22Rv1 (cell line): Measurements from ENCODE around the gene TLCD2.
"Not testable (repeated sequence)": the region's sequence is repeated elsewhere in the genome, so short reads cannot be mapped to it uniquely, and the experiment has no call there.

ENCODE experiments used
- ZFX ChIP-seq: fragments of 450-650 bp; IDR thresholded peaks from 2 replicates; pipeline ENCODE4 v1.6.1; 2017; ENCODE audit warnings: antibody characterized with exemption, borderline replicate concordance
- TF ChIP-seq, protein P1 (sequence below): fragments of 450-650 bp; IDR thresholded peaks from 2 replicates; pipeline ENCODE4 v1.5.1; 2017; ENCODE audit warnings: mild to moderate bottlenecking

DNA sequence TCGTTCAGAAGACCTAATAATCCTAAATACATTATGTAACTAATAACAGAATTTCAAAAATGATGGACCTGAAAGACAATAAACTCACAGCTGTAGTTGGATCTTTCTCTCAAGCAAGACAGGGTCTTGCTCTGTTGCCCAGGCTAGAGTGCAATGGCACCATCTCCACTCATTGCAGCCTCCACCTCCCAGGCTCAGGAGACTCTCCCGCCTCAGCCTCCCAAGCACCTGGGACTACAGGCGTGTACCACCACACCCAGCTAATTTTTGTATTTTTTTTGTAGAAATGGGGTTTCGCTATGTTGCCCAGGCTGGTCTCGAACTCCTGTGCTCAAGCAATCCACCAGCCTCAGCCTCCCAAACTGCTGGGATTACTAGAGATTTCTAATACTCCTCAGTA lies 46.2 kb downstream of the TLCD2 start:
- TF ChIP-seq, protein P1, sequence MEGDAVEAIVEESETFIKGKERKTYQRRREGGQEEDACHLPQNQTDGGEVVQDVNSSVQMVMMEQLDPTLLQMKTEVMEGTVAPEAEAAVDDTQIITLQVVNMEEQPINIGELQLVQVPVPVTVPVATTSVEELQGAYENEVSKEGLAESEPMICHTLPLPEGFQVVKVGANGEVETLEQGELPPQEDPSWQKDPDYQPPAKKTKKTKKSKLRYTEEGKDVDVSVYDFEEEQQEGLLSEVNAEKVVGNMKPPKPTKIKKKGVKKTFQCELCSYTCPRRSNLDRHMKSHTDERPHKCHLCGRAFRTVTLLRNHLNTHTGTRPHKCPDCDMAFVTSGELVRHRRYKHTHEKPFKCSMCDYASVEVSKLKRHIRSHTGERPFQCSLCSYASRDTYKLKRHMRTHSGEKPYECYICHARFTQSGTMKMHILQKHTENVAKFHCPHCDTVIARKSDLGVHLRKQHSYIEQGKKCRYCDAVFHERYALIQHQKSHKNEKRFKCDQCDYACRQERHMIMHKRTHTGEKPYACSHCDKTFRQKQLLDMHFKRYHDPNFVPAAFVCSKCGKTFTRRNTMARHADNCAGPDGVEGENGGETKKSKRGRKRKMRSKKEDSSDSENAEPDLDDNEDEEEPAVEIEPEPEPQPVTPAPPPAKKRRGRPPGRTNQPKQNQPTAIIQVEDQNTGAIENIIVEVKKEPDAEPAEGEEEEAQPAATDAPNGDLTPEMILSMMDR, result not testable (repeated sequence)
- not testable (repeated sequence) for TF ChIP-seq ZFX
